ENCODE results near the gene PRKD1.

The PRKD1 gene

DNA sequence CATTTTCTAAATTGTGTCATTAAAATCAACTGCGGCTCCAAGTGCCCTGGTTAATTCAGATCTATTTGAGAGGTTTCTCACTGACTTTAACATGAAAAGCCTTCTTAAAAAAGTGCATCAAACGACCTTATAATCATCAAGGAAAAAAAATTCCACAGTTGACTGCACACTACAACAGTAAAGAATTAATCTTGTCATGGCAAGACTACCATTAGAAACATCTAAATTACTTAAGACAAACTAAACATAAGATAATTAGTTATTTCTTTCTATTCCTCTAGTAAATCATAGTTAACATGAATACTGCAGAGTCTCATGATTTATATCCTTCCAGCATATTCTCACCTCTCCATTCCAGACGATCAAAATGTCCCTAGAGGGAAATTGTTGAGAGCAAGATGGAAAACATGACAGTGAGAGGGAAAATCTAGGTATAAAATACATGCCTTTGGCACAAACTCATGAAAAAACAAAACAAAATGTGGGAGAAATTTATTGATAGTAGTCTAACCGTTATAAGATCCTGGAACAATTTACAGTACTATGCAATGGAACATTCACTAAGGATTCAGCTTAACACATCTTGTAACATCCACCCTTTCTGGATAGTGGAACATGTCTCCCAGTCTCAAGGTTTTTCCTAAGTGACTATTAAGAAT is 112.5 kb downstream of the PRKD1 start:
- TF ChIP-seq, protein P1, sequence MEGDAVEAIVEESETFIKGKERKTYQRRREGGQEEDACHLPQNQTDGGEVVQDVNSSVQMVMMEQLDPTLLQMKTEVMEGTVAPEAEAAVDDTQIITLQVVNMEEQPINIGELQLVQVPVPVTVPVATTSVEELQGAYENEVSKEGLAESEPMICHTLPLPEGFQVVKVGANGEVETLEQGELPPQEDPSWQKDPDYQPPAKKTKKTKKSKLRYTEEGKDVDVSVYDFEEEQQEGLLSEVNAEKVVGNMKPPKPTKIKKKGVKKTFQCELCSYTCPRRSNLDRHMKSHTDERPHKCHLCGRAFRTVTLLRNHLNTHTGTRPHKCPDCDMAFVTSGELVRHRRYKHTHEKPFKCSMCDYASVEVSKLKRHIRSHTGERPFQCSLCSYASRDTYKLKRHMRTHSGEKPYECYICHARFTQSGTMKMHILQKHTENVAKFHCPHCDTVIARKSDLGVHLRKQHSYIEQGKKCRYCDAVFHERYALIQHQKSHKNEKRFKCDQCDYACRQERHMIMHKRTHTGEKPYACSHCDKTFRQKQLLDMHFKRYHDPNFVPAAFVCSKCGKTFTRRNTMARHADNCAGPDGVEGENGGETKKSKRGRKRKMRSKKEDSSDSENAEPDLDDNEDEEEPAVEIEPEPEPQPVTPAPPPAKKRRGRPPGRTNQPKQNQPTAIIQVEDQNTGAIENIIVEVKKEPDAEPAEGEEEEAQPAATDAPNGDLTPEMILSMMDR (IDR thresholded peaks at IDR 0.05; ENCODE audit: low read length, missing control alignments), result no peak
- DNase-seq (ENCODE audit: low read depth), result no peak
- no peak overlapping the region for H3K4me3 ChIP-seq (replicated peaks; ENCODE audit: low read depth, low read length)

DNA sequence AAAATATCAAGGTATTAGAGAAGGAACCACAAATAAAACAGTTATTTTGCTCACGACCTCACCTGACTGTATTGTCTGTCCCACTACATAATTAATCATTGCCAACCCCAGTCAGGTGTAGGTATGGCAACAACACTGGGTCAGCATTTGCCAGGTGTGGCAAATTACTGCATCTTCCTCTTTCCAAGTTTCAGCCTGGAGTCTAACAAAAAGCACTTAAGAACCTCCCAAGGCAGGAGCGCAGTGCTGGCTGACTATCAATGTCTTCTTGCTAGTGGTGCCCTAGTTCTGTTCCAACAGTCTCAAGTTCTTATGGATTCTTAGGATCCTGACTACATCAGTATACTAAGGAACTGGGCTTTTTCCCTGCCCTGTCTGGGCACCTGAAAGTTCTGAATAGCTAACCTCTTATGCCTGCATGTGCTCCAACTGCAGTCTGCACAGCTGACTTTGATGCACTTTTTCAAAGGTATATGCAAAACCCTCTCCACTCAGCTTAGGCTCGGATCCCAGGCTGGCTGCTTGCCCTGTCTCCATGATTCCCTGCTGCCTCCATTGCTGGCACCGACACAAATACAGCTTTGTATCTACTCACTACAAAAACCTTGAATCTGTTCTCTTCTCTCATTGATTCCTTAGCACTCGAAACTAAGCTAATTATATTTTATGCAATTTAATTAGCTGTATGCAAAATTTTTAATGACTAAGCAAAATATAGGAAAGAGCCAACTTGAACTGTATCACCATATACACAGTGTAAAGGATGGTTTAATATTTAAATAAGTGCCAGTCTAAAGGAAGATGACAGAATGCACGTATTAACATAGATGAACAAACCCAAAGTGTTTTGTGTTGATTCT is 113.3 kb downstream of the PRKD1 start:
- DNase-seq (ENCODE audit: low read depth), result peak; percentile 39
- no peak overlapping the region for H3K4me3 ChIP-seq (replicated peaks; ENCODE audit: low read depth, low read length)
- TF ChIP-seq, protein P1 (IDR thresholded peaks at IDR 0.05; ENCODE audit: low read length, missing control alignments), result no peak

DNA sequence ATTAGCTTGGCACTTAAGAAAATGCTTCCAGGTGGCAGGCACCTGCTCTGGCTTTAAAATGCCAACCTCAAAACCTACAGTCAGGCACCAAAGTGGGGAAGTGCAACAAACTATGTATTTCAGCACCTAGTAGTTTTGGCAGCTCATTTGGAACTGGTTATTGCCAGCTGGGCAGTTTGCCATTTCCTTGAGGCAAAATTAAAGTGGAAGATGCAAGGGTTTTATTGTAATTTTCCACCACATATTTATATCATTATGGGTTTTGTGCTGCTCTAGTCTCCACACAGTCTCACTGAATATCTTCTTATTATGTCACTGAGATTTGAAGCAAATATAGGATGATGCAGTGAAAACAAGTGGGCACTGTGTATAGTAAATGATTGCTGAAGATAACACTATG is 117.0 kb downstream of the PRKD1 start:
- TF ChIP-seq, protein P1 (IDR thresholded peaks at IDR 0.05; ENCODE audit: low read length, missing control alignments), result no peak
- DNase-seq (ENCODE audit: low read depth), result peak; percentile 39
- H3K4me3 ChIP-seq (replicated peaks; ENCODE audit: low read depth, low read length), result no peak overlapping the region

DNA sequence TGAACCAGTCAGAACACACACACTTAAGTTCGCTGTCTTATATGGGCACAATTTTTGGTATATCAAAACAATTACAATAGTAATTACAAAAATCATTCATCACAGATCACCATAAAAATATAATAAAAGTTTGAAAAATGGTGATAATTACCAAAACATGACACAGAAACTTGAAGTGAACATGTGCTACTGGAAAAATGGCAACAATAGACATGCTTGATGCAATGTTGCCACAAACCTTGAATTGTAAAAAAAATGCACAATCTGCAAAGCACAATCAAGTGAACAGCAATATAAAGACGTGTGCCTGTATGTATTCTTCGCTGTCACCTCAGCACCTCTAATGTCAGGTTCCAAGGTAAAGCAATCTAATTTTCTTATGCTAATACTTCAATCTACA is 117.6 kb downstream of the PRKD1 start:
- no peak for DNase-seq (ENCODE audit: low read depth)
- no peak overlapping the region for H3K4me3 ChIP-seq (replicated peaks; ENCODE audit: low read depth, low read length)
- TF ChIP-seq, protein P1 (IDR thresholded peaks at IDR 0.05; ENCODE audit: low read length, missing control alignments), result no peak

DNA sequence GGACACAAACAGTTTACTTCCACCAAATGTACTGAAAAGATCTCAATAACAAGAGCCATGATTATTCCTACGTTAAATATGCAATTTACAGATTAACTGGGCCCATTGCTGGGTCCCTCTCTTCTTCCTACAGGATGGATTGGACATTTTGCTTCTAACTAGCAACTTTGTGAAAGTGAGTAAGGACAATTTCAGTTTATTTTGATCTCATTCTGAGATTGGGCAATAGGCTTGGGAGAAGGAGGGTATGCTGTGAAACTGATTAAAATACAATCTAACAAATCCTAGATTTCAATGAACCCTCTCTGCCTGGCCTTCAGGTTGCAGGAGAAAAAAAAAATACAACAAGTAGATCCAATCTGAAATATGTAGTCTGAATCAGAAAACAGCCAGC is 121.5 kb downstream of the PRKD1 start:
- no peak overlapping the region for H3K4me3 ChIP-seq (replicated peaks; ENCODE audit: low read depth, low read length)
- no peak for DNase-seq (ENCODE audit: low read depth)
- TF ChIP-seq, protein P1 (IDR thresholded peaks at IDR 0.05; ENCODE audit: low read length, missing control alignments), result no peak

DNA sequence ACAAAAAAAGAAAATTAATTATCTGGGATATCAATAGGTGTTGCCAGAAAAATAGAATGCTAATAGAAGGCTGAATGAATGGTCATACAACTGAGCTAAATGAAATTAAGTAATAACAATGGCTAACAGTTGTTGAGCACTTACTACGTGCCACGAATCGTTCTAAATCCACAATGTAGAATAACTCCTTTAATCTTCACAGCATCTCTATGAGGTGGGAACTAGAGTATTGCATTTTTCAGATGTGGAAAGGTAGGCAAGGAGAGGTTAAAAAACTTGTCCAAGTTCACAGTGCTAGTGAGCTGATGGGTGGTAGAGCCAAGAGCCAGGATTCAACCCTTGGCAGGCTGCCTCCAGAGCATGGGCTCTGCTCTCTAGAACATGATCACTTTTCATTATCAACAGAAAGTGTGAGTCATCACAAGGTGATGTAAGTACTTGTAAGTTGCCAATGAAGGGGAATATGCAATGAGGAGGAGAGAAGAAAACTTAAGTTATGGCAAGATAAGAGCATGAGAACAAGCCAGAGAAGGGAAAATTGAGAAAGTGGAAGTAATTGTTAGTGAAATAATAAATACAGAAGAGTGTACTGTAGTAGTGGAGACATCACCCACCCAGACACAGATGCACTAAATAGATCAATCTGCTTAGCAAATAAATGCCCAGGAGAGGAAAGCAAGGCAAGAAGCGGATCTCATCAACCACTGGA is 122.1 kb downstream of the PRKD1 start:
- H3K4me3 ChIP-seq (replicated peaks; ENCODE audit: low read depth, low read length), result no peak overlapping the region
- peak; percentile 98 for DNase-seq (ENCODE audit: low read depth)
- TF ChIP-seq, protein P1 (IDR thresholded peaks at IDR 0.05; ENCODE audit: low read length, missing control alignments), result no peak

Measured in fibroblast of pulmonary artery (primary cell).